ENCODE data around the gene TRIM25. TPM values are rescaled to one million over a fixed set of nuclear protein-coding genes. Genes with fewer than 3 reads are reported as not detected.

The TRIM25 gene
- total and polyA plus RNA-seq, 2 of the 8 experiments (the other 6 are each of a cell fraction or from before 2014, with no cell fraction given): 16.6 to 38.9 TPM

DNA sequence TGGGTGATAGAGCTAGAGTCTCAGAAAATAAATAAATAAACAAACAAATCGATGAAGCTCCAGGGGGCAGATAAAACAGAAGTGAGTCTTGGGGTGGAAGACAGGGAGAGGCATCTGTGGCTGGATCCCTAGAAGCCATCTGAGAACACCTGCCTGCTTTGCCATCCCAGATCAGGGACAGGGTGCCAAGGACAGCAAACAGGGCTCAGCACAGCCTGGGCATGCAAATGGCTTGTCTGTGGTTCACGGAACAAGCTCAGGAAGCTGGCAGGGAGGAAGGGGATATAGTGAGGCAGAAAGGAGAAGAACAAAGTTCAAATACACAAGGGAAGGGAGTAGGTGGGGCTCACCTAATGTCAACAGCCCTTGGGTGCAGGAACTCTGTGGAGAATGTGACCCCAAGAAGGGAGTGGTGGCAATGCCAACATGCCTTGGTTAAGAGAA is 27.5 kb downstream of the TRIM25 start:
- DNase-seq (ENCODE audit: low read depth in 1 of 2, low spot score in 2 of 2) (no peak), FAIRE-seq (no peak)
- 88% methylated on average over 2 of the region's 2 CpGs; no CpG with 5 or more reads in 1 of the 2 experiments for WGBS, 2 experiments (ENCODE audit: extremely low coverage in 1 of 2, insufficient coverage in 1 of 2, insufficient read length in 1 of 2, insufficient replicate concordance in 2 of 2, low coverage in 1 of 2, low lambda C conversion rate in 2 of 2, missing lambda C conversion rate in 1 of 2)
- no peak overlapping the region for H4K8ac ChIP-seq (ENCODE audit: extremely low read depth, insufficient read depth, low read length)
- H3K36me3 ChIP-seq (ENCODE audit: control insufficient read depth in 2 of 4, insufficient read depth in 4 of 4, low read length in 3 of 4): peaks cover 0 to 12% (median 8%) of the 10 kb centered on the region in 4 experiments; a peak in 5 of 8 replicates
- no peak overlapping the region for H4K91ac ChIP-seq (replicated peaks; ENCODE audit: insufficient read length, low read length)
- H2BK120ac ChIP-seq (replicated peaks; ENCODE audit: low read depth, low read length): no peak overlapping the region
- no peak overlapping the region for H3K14ac ChIP-seq (ENCODE audit: insufficient read length)
- no peaks in the 10 kb centered on the region for H3K79me1 ChIP-seq (ENCODE audit: low read depth, low read length)
- no peaks in the 10 kb centered on the region for H3K79me2 ChIP-seq (ENCODE audit: control insufficient read depth in 1 of 2, insufficient read depth in 2 of 2, low read length in 2 of 2)
- TF ChIP-seq SP2 (IDR thresholded peaks at IDR 0.05; ENCODE audit: low read length) (no peak), GABPA (IDR thresholded peaks at IDR 0.05; ENCODE audit: borderline replicate concordance, insufficient read depth, low read length) (no peak), BRCA1 (IDR thresholded peaks at IDR 0.05; ENCODE audit: low read depth, low read length) (no peak), GTF2F1 (IDR thresholded peaks at IDR 0.05; ENCODE audit: borderline replicate concordance, low read depth, low read length) (no peak), CBX5 (IDR thresholded peaks at IDR 0.05; ENCODE audit: low read depth, low read length) (no peak), POLR2AphosphoS5 (IDR thresholded peaks at IDR 0.05; ENCODE audit: low read depth, low read length) (no peak), ASH2L (IDR thresholded peaks at IDR 0.05; ENCODE audit: low read length) (no peak), YY1 (IDR thresholded peaks at IDR 0.05; ENCODE audit: low read depth, low read length) (no peak), BCL11A (IDR thresholded peaks at IDR 0.05; ENCODE audit: low read depth in 2 of 2, low read length in 2 of 2) (no peak), RAD21 (IDR thresholded peaks at IDR 0.05 in 1 of 2, conservative IDR thresholded peaks at IDR 0.05 in 1 of 2; ENCODE audit: low read depth in 2 of 2, low read length in 2 of 2) (no peak)
- no peak overlapping the region for H2AFZ ChIP-seq (ENCODE audit: low read length)
- no peak overlapping the region for H2AK5ac ChIP-seq (ENCODE audit: low read depth, low read length)
- H4K5ac ChIP-seq (ENCODE audit: insufficient read length, low read depth, low read length): no peak overlapping the region
- no peak overlapping the region for H3K9ac ChIP-seq (replicated peaks in 1 of 4; ENCODE audit: extremely low read depth in 1 of 4, low read depth in 3 of 4, low read length in 3 of 4)
- H3K4me3 ChIP-seq (ENCODE audit: extremely low read depth in 1 of 4, insufficient read depth in 2 of 4, low read depth in 3 of 4, low read length in 4 of 4): no peak overlapping the region
- no peak overlapping the region for H3K27ac ChIP-seq (ENCODE audit: low read depth, low read length)
- no peak overlapping the region for H3K4ac ChIP-seq (replicated peaks; ENCODE audit: insufficient read length, low read depth, low read length)
- CTCF ChIA-PET (ENCODE audit: partially characterized antibody): interaction anchor here (1.1 to 1.9 kb wide), 3 partner anchors 8 to 66 kb away, joined by 3 to 7 read pairs (median 4); no protein-coding TSS in a partner anchor
- no peak overlapping the region for H3K4me2 ChIP-seq (ENCODE audit: insufficient read depth in 1 of 2, low read depth in 2 of 2, low read length in 2 of 2)
- H3K23ac ChIP-seq (ENCODE audit: insufficient read length): no peak overlapping the region
- no peak overlapping the region for H3K56ac ChIP-seq (replicated peaks; ENCODE audit: insufficient read length, low read depth, low read length)
- H4K20me1 ChIP-seq (replicated peaks in 1 of 2; ENCODE audit: control insufficient read depth in 1 of 2, insufficient read depth in 2 of 2, low read length in 2 of 2): no peaks in the 10 kb centered on the region
- POLR2A ChIA-PET (ENCODE audit: partially characterized antibody): interaction anchor here (0.9 kb wide), 1 partner anchor 23 kb away, joined by 3 read pairs; no protein-coding TSS in a partner anchor
- H3K9me3 ChIP-seq (ENCODE audit: insufficient read depth in 2 of 2, low read depth in 1 of 2, low read length in 1 of 2): peaks cover 13 to 16% of the 10 kb centered on the region in 2 experiments
- no peak overlapping the region for H2BK15ac ChIP-seq (ENCODE audit: low read length)
- peaks cover 0 to 4% (median 0%) of the 10 kb centered on the region in 4 experiments; a peak in 1 of 7 replicates for H3K4me1 ChIP-seq (replicated peaks in 1 of 4; ENCODE audit: control insufficient read depth in 3 of 4, insufficient read depth in 4 of 4, low read length in 3 of 4)
- H2BK20ac ChIP-seq (ENCODE audit: low read length): no peak overlapping the region
- H2BK12ac ChIP-seq (ENCODE audit: low read depth, low read length): no peak overlapping the region
- H3K27me3 ChIP-seq (replicated peaks in 1 of 4; ENCODE audit: control insufficient read depth in 3 of 4, extremely low read depth in 1 of 4, insufficient read depth in 3 of 4, low read length in 3 of 4): no peaks in the 10 kb centered on the region; a peak in 1 of 7 replicates
- no peaks in the 10 kb centered on the region for H3K23me2 ChIP-seq (ENCODE audit: low read depth, low read length)
- no peak overlapping the region for H2BK5ac ChIP-seq (ENCODE audit: low read depth, low read length)
- no peak overlapping the region; the same call in 1 of the 2 replicates for H3K18ac ChIP-seq (ENCODE audit: extremely low read depth, low read length)

Measured in H1 (cell line).